GM21423 (cell line): ENCODE measurements around the gene USP13.
"Not testable (repeated sequence)": the region's sequence is repeated elsewhere in the genome, so short reads cannot be mapped to it uniquely, and the experiment has no call there.

Experiments
- ATAC-seq: cut with Tn5 transposase; IDR thresholded peaks from one replicate; pipeline ENCODE4 v1.9.1; 2021; ENCODE audit warnings: mild to moderate bottlenecking, moderate library complexity; ENCODE audit not compliant: unreplicated experiment

The USP13 gene, protein sequence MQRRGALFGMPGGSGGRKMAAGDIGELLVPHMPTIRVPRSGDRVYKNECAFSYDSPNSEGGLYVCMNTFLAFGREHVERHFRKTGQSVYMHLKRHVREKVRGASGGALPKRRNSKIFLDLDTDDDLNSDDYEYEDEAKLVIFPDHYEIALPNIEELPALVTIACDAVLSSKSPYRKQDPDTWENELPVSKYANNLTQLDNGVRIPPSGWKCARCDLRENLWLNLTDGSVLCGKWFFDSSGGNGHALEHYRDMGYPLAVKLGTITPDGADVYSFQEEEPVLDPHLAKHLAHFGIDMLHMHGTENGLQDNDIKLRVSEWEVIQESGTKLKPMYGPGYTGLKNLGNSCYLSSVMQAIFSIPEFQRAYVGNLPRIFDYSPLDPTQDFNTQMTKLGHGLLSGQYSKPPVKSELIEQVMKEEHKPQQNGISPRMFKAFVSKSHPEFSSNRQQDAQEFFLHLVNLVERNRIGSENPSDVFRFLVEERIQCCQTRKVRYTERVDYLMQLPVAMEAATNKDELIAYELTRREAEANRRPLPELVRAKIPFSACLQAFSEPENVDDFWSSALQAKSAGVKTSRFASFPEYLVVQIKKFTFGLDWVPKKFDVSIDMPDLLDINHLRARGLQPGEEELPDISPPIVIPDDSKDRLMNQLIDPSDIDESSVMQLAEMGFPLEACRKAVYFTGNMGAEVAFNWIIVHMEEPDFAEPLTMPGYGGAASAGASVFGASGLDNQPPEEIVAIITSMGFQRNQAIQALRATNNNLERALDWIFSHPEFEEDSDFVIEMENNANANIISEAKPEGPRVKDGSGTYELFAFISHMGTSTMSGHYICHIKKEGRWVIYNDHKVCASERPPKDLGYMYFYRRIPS

DNA sequence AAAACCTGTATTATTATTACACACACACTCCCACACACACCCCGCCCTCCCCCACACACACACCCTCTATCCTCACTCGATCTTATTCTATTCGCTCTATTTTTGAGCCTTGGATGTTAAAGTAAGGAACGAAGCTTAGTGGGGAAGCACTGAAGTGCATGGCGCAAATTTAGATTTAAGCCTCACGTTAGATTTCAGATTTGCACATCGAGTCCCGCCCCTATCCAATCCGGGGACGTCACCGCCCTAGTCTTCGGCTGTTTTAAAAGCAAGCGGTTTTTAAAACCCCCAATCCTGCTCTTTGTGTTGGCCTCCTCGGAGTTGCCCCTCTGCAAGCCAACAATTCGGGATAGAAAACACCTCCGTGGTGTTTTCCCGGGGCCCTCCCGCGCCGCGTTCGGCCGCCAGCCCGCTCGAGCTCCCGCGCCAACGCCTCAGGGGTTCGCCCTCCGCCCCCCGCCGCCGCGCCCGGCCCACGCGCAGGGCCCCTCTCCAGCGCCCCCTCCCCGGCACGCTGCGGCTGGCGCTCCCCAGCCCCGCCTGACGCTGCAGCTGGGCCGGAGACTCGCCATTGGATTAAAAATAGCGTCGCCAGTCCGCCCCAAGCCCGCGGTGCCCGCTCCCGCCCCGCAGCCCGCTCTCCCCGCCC is at the start of gene USP13:
TSS of gene USP13 (plus strand) at position 594 of the 649 bp plus-strand sequence. CDS start 186 bp downstream, outside the sequence.
- peak; percentile 62 for ATAC-seq

GRCh38 chr3:179603321-179603720 is 49.5 kb upstream of the USP13 start:
- no peak for ATAC-seq

- no peak for ATAC-seq
Observed at GRCh38 chr3:179603831-179604230, 49.0 kb upstream of the USP13 start.

DNA sequence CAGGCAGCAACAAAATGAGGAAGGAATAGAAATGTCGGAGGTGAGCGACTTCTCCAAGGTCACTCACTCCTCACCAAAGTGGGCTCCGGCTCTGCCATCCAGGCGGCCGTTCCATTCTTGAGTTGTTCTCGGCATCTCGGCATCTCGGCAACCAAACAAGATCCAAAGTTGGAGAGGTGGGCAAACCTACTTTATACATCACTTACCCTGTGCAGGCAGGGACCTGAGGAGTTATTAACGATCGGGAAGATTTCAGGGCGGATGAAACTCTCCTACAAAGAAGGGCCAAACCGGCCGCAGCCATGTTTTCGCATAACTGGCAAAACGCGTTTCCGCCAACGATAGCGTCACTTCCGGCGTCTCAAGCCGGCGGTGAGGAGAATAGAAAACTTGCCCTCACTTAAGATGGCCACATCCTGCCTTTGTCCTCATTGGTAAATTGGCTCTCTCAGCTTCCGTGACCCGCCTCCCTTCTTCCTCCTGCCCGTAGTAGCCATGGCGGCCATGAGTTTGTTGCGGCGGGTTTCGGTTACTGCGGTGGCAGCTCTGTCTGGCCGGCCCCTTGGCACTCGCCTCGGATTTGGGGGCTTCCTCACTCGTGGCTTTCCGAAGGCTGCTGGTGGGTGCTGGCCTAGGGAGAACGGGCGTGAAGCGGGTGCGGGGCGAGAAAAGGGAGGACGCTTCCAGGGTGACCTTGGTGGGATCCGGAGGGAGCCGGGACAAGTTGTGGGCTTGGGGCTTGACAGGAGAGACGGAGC is 48.3 kb upstream of the USP13 start, which contains the start of the genes MRPL47 and NDUFB5:
TSS of gene MRPL47 (minus strand) at position 318 of the 758 bp plus-strand sequence. CDS start at position 304, 14 bp downstream.
TSS of gene NDUFB5 (plus strand) at position 474 of the 758 bp plus-strand sequence. CDS start at position 496, 22 bp downstream.
- ATAC-seq: peak; percentile 96

- ATAC-seq: no peak
Observed at GRCh38 chr3:179606534-179607085, 46.2 kb upstream of the USP13 start.

- ATAC-seq: peak; percentile 51
Observed at GRCh38 chr3:179608931-179609720, 43.7 kb upstream of the USP13 start.

DNA sequence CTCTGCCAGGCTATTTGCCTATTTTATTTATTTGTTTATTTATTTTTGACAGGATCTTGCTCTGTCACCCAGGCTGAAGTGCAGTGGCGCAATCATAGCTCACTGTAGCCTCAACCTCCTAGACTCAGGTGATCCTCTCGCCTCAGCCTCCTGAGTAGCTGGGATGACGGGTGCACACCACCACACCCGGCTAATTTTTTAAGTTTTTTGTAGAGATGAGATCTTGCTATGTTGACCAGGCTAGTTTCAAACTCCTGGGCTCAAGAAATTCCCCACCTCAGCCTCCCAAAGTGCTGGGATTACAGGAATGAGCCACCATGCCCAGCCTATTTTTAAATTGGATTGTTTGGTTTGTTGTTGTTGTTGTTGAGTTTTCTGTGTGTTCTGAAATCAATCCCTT is 42.8 kb upstream of the USP13 start:
- ATAC-seq: no peak

GRCh38 chr3:179613807-179614206 is 39.0 kb upstream of the USP13 start:
- ATAC-seq: no peak

GRCh38 chr3:179615458-179616173 is 37.2 kb upstream of the USP13 start:
- ATAC-seq: no peak

- no peak for ATAC-seq
Observed at GRCh38 chr3:179622023-179622422, 30.8 kb upstream of the USP13 start.

- no peak for ATAC-seq
Observed at GRCh38 chr3:179624451-179624850, 28.4 kb upstream of the USP13 start.

- no peak for ATAC-seq
Observed at GRCh38 chr3:179630753-179631451, 21.9 kb upstream of the USP13 start.

- ATAC-seq: no peak
Observed at GRCh38 chr3:179640469-179640868, 12.4 kb upstream of the USP13 start.

- no peak for ATAC-seq
Observed at GRCh38 chr3:179642871-179643270, 10.0 kb upstream of the USP13 start.

- not testable (repeated sequence) for ATAC-seq
Observed at GRCh38 chr3:179643837-179644236, 9.0 kb upstream of the USP13 start.

DNA sequence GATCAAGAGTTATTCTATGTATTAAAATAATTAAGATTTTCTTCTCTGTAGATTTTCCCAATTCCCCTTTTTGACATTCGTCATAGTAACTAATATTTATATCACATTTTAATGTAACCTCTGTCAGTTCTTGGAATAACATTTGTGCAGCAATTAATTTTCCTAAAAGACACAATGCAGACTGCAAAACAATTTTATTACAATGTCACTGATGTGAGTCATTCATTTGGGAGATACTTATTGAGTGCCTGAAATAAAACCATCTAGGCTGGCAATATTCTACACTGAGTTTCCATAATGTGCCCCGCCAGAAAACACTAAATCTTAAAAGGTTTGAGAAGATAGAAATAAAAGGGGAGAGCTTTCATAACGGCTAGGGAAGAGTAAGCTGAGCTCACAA is 6.7 kb upstream of the USP13 start:
- no peak for ATAC-seq

- no peak for ATAC-seq
Observed at GRCh38 chr3:179651687-179652446, 973 bp upstream of the USP13 start.
